SK-N-SH (cell line): ENCODE data around the gene TKTL1. TPM values are rescaled to one million over a fixed set of nuclear protein-coding genes. Genes with fewer than 3 reads are reported as not detected.

Source experiments
- CTCF ChIA-PET: fragments of 300-600, 350-600 bp; formaldehyde crosslinking; extraction: SDS; loops from one replicate; lab custom pipeline; 2021; lab: Yijun Ruan, JAX
- POLR2A ChIA-PET: fragments of 350-600 bp; sonication (Branson Sonifier 250); formaldehyde crosslinking; extraction: SDS; loops from one replicate; lab custom pipeline; 2020; ENCODE audit warnings: antibody characterized with exemption, inconsistent platforms; lab: Yijun Ruan, JAX
- DNase-seq: peaks from one replicate; pipeline ENCODE4 v3.0.0; 2012
- H2AFZ ChIP-seq: fragments of 200-600 bp; sonication (generic); 2 replicates; pipeline ENCODE4 v1.8.1; 2016; ENCODE audit warnings: antibody characterized with exemption, mild to moderate bottlenecking, low read depth
- H3F3A ChIP-seq: fragments of 200-600 bp; sonication (generic); replicated peaks from 2 replicates; pipeline ENCODE3; 2016; ENCODE audit warnings: antibody characterized with exemption, mild to moderate bottlenecking; ENCODE audit not compliant: insufficient read depth
- H3K27ac ChIP-seq, 2 experiments: fragments of 200-500 bp in 1 of 2; fragments of 200-600 bp in 1 of 2; sonication (Bioruptor generic) in 1 of 2; sonication (generic), shearing (Covaris generic) in 1 of 2; 2 replicates each; pipeline versions ENCODE4 v1.5.1 to v1.6.1; 2014 to 2016; ENCODE audit warnings: low read depth in 2 of 2, inconsistent platforms in 1 of 2, low read length in 1 of 2, mild to moderate bottlenecking in 1 of 2, mixed read lengths in 1 of 2
- H3K27me3 ChIP-seq: fragments of 200-600 bp; sonication (generic), shearing (Covaris generic); 2 replicates; pipeline ENCODE4 v1.6.1; 2016; ENCODE audit warnings: mixed run types; ENCODE audit not compliant: insufficient read depth
- H3K36me3 ChIP-seq, 2 experiments: fragments of 200-500 bp in 1 of 2; fragments of 200-600 bp in 1 of 2; sonication (Bioruptor generic) in 1 of 2; sonication (generic) in 1 of 2; replicated peaks in 1 of 2; 2 replicates each; pipeline versions ENCODE3 to v1.5.1; 2014 to 2016; ENCODE audit warnings: low read length in 1 of 2, mild to moderate bottlenecking in 1 of 2; ENCODE audit not compliant: insufficient read depth in 2 of 2, control insufficient read depth in 1 of 2
- H3K4me1 ChIP-seq, 2 experiments: fragments of 200-500 bp in 1 of 2; fragments of 200-600 bp in 1 of 2; sonication (Bioruptor generic) in 1 of 2; sonication (generic), shearing (Covaris generic) in 1 of 2; 2 replicates each; pipeline versions ENCODE4 v1.5.1 to v1.6.1; 2014 to 2016; ENCODE audit warnings: low read depth in 1 of 2, low read length in 1 of 2, mixed run types in 1 of 2; ENCODE audit not compliant: insufficient read depth in 2 of 2, control insufficient read depth in 1 of 2
- H3K4me2 ChIP-seq: fragments of 200-600 bp; sonication (generic), shearing (Covaris generic); 2 replicates; pipeline ENCODE4 v1.6.1; 2017; ENCODE audit warnings: mixed run types
- H3K4me3 ChIP-seq, 2 experiments: fragments of 200-500 bp in 1 of 2; fragments of 200-600 bp in 1 of 2; sonication (Bioruptor generic) in 1 of 2; sonication (generic), shearing (Covaris generic) in 1 of 2; 2 replicates each; pipeline versions ENCODE4 v1.5.1 to v1.8.1; 2014 to 2016; ENCODE audit warnings: low read depth in 2 of 2, inconsistent platforms in 1 of 2, low read length in 1 of 2, mild to moderate bottlenecking in 1 of 2, mixed read lengths in 1 of 2, moderate library complexity in 1 of 2
- H3K79me2 ChIP-seq: fragments of 200-600 bp; sonication (generic); 2 replicates; pipeline ENCODE4 v1.8.1; 2017; ENCODE audit warnings: mild to moderate bottlenecking; ENCODE audit not compliant: insufficient read depth
- H3K9ac ChIP-seq: fragments of 200-600 bp; sonication (generic); 2 replicates; pipeline ENCODE4 v1.6.1; 2017; ENCODE audit warnings: mixed run types
- H3K9me2 ChIP-seq: fragments of 200-600 bp; sonication (generic); 2 replicates; pipeline ENCODE4 v1.6.1; 2017; ENCODE audit warnings: mixed run types
- H3K9me3 ChIP-seq: fragments of 200-600 bp; sonication (generic); 2 replicates; pipeline ENCODE4 v1.6.1; 2017; ENCODE audit warnings: mixed run types, mild to moderate bottlenecking, moderate library complexity
- H4K20me1 ChIP-seq: fragments of 200-600 bp; sonication (generic); 2 replicates; pipeline ENCODE4 v1.6.1; 2017; ENCODE audit warnings: mild to moderate bottlenecking, mixed run types; ENCODE audit not compliant: insufficient read depth
- ELF1 ChIP-seq: IDR thresholded peaks from 2 replicates; pipeline ENCODE4 v1.4.0; 2012
- FOSL2 ChIP-seq: IDR thresholded peaks from 2 replicates; pipeline ENCODE4 v1.4.0; 2012; ENCODE audit warnings: low read depth, mild to moderate bottlenecking, moderate library complexity, borderline replicate concordance
- FOXJ3 ChIP-seq: sonication (generic); formaldehyde crosslinking; IDR thresholded peaks from 2 replicates; pipeline ENCODE4 v1.5.1; 2020; ENCODE audit warnings: mild to moderate bottlenecking, missing genetic modification reagents
- FOXM1 ChIP-seq: IDR thresholded peaks from 2 replicates; pipeline ENCODE4 v1.4.0; 2012; ENCODE audit warnings: low read depth, mild to moderate bottlenecking
- JUND ChIP-seq: IDR thresholded peaks from 2 replicates; pipeline ENCODE4 v1.4.0; 2012
- MAX ChIP-seq: IDR thresholded peaks from 2 replicates; pipeline ENCODE4 v1.4.0; 2012; ENCODE audit warnings: low read depth
- MXI1 ChIP-seq: IDR thresholded peaks from 2 replicates; pipeline ENCODE4 v1.6.1; 2012; ENCODE audit warnings: mild to moderate bottlenecking, low read depth, low read length, improper control_type of control experiment
- PBX3 ChIP-seq: IDR thresholded peaks from 2 replicates; pipeline ENCODE4; 2012
- POLR2AphosphoS5 ChIP-seq: IDR thresholded peaks from 2 replicates; pipeline ENCODE4 v1.6.1; 2012; ENCODE audit warnings: low read depth, low read length
- REST ChIP-seq: IDR thresholded peaks from 2 replicates; pipeline ENCODE4 v1.6.1; 2012; ENCODE audit warnings: mild to moderate bottlenecking, low read depth, low read length, moderate library complexity
- RXRA ChIP-seq: IDR thresholded peaks from 2 replicates; pipeline ENCODE4 v1.4.0; 2012; ENCODE audit warnings: low read depth, mild to moderate bottlenecking, borderline replicate concordance
- SIN3A ChIP-seq: IDR thresholded peaks from 2 replicates; pipeline ENCODE4 v1.6.1; 2012; ENCODE audit warnings: low read depth, mild to moderate bottlenecking, low read length, moderate library complexity, borderline replicate concordance
- TEAD4 ChIP-seq: IDR thresholded peaks from 2 replicates; pipeline ENCODE4 v1.4.0; 2012; ENCODE audit warnings: mild to moderate bottlenecking, borderline replicate concordance; ENCODE audit not compliant: insufficient read depth
- ZBTB33 ChIP-seq: IDR thresholded peaks from 2 replicates; pipeline ENCODE4 v1.4.0; 2012; ENCODE audit warnings: low read depth, borderline replicate concordance
- WGBS: methylation state at CpG from one replicate; pipeline ENCODE4 v1.1.6; 2017; ENCODE audit warnings: low lambda C conversion rate; 5-methylcytosine and 5-hydroxymethylcytosine counted together
- polyA plus RNA-seq, 3 experiments: library from polyadenylated mRNA; depleted of rRNA; stranded (reverse); fragments of >200 nt; gene quantifications; 2 replicates each; pipeline ENCODE4 v1.2.3, GENCODE V29; 2012

TKTL1 gene
- polyA plus RNA-seq, 1 of the 3 experiments (the other 2 are of a cell fraction), result not detected

GRCh38 chrX:154323537-154323936 is 27.9 kb downstream of the TKTL1 start:
- no peak overlapping the region for H2AFZ ChIP-seq
- no peak overlapping the region for H3K4me3 ChIP-seq
- TF ChIP-seq JUND (no peak), TEAD4 (no peak), FOXJ3 (CRISPR knock-in tag) (no peak), FOSL2 (no peak), SIN3A (no peak)
- no peak overlapping the region for H3K27ac ChIP-seq
- POLR2A ChIA-PET, result no interaction called here
- no peaks in the 10 kb centered on the region for H3K36me3 ChIP-seq
- H3K9me2 ChIP-seq, result no peaks in the 10 kb centered on the region
- no peak overlapping the region for H3K4me2 ChIP-seq
- WGBS, result 21% methylated on average over 5 of the region's 7 CpGs
- no peaks in the 10 kb centered on the region for H3K79me2 ChIP-seq
- no peaks in the 10 kb centered on the region for H3F3A ChIP-seq
- peaks cover 89% of the 10 kb centered on the region for H3K27me3 ChIP-seq
- no peak overlapping the region for H3K9ac ChIP-seq
- H3K9me3 ChIP-seq, result no peaks in the 10 kb centered on the region
- no peaks in the 10 kb centered on the region; a peak in 1 of 4 replicates for H3K4me1 ChIP-seq
- CTCF ChIA-PET, result no interaction called here
- DNase-seq, result no peak
- H4K20me1 ChIP-seq, result no peaks in the 10 kb centered on the region

GRCh38 chrX:154325541-154325940 is 29.9 kb downstream of the TKTL1 start:
- peaks cover 88% of the 10 kb centered on the region for H3K27me3 ChIP-seq
- no peak overlapping the region for H3K4me3 ChIP-seq
- no peak for DNase-seq
- H3K9me3 ChIP-seq, result no peaks in the 10 kb centered on the region
- H3K79me2 ChIP-seq, result no peaks in the 10 kb centered on the region
- H3K9ac ChIP-seq, result no peak overlapping the region
- no peaks in the 10 kb centered on the region for H3K36me3 ChIP-seq
- CTCF ChIA-PET, result interaction anchor here (1.8 kb wide), 1 partner anchor 9 kb away, joined by 6 read pairs; no protein-coding TSS in a partner anchor
- H3K27ac ChIP-seq, result no peak overlapping the region
- no peak overlapping the region for H3K4me2 ChIP-seq
- no peaks in the 10 kb centered on the region; a peak in 1 of 4 replicates for H3K4me1 ChIP-seq
- POLR2A ChIA-PET, result no interaction called here
- no peak for TF ChIP-seq JUND
- no peak for TF ChIP-seq FOXM1
- TF ChIP-seq ELF1, result no peak
- TF ChIP-seq MXI1, result no peak
- H3F3A ChIP-seq, result no peaks in the 10 kb centered on the region
- H4K20me1 ChIP-seq, result no peaks in the 10 kb centered on the region
- WGBS, result 14% methylated on average over 8 of the region's 8 CpGs
- H3K9me2 ChIP-seq, result no peaks in the 10 kb centered on the region
- no peak overlapping the region for H2AFZ ChIP-seq

GRCh38 chrX:154327038-154327820 is 31.6 kb downstream of the TKTL1 start:
- Histone ChIP-seq H3K9me3 (no peaks in the 10 kb centered on the region), H3K79me2 (no peaks in the 10 kb centered on the region), H2AFZ (no peak overlapping the region), H3F3A (no peaks in the 10 kb centered on the region), H3K9ac (no peak overlapping the region), H3K9me2 (no peaks in the 10 kb centered on the region), H3K36me3 (no peaks in the 10 kb centered on the region), H3K4me3 (no peak overlapping the region), H3K27ac (no peak overlapping the region), H3K4me1 (no peaks in the 10 kb centered on the region; a peak in 1 of 4 replicates), H3K4me2 (no peak overlapping the region), H4K20me1 (no peaks in the 10 kb centered on the region), H3K27me3 (peaks cover 83% of the 10 kb centered on the region)
- DNase-seq, result no peak
- 49% methylated on average over 10 of the region's 11 CpGs for WGBS
- CTCF ChIA-PET, result interaction anchor here (0.6 to 1.2 kb wide), 3 partner anchors 9 to 19 kb away, joined by 3 read pairs; no protein-coding TSS in a partner anchor
- POLR2A ChIA-PET, result no interaction called here
- no peak for TF ChIP-seq POLR2AphosphoS5
- no peak for TF ChIP-seq REST
- TF ChIP-seq PBX3, result no peak
- no peak for TF ChIP-seq ZBTB33
- TF ChIP-seq TEAD4, result no peak
- no peak for TF ChIP-seq RXRA
- no peak for TF ChIP-seq MAX
